ENCODE results near the gene MAT1A. TPM values are rescaled to one million over a fixed set of nuclear protein-coding genes. Genes with fewer than 3 reads are reported as not detected.

The MAT1A gene
- total and polyA plus RNA-seq, 2 of the 13 experiments (the other 11 are each of a cell fraction or from before 2014, with no cell fraction given): 57.1 to 76.9 TPM

DNA sequence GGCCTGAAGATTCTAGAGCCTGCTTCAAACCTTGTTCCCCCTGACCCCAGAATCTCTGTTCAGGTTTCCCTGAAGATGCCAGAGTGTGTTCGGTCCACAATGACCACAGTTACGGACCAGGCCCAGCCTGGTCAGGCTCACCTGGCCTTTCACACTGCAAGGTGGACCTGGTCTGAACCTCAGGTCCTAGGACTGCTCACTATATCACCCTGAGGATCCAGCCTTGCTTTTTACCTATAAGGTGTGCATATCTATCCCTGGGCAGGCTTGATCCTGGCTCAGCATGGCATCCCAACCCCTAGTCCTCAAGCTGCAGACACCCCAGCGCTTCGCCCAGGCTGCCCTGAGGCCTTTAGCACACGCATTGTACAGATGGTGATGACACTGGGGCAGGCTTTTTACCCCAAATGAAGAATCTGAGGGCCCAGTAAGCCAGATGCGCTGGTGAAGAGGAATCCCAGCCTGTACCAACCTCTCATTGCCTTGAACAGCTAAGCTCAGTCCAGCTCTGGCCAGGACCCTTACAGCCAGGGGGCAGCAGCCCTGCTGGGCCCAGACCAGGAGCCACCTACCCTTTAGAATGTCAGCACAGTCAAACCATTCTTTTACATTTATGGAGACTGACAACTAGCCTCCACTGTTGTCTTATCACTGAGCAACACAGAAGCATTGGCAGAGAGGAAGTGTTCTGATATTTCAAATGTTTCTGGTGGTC lies 28.0 kb downstream of the MAT1A start (continued):
- TF ChIP-seq, protein P1, sequence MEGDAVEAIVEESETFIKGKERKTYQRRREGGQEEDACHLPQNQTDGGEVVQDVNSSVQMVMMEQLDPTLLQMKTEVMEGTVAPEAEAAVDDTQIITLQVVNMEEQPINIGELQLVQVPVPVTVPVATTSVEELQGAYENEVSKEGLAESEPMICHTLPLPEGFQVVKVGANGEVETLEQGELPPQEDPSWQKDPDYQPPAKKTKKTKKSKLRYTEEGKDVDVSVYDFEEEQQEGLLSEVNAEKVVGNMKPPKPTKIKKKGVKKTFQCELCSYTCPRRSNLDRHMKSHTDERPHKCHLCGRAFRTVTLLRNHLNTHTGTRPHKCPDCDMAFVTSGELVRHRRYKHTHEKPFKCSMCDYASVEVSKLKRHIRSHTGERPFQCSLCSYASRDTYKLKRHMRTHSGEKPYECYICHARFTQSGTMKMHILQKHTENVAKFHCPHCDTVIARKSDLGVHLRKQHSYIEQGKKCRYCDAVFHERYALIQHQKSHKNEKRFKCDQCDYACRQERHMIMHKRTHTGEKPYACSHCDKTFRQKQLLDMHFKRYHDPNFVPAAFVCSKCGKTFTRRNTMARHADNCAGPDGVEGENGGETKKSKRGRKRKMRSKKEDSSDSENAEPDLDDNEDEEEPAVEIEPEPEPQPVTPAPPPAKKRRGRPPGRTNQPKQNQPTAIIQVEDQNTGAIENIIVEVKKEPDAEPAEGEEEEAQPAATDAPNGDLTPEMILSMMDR (CRISPR knock-in tag; IDR thresholded peaks at IDR 0.05): peak; percentile 73
- no peak for TF ChIP-seq ZNF788 (CRISPR knock-in tag; IDR thresholded peaks at IDR 0.05; ENCODE audit: borderline replicate concordance)
- TF ChIP-seq, protein P2, sequence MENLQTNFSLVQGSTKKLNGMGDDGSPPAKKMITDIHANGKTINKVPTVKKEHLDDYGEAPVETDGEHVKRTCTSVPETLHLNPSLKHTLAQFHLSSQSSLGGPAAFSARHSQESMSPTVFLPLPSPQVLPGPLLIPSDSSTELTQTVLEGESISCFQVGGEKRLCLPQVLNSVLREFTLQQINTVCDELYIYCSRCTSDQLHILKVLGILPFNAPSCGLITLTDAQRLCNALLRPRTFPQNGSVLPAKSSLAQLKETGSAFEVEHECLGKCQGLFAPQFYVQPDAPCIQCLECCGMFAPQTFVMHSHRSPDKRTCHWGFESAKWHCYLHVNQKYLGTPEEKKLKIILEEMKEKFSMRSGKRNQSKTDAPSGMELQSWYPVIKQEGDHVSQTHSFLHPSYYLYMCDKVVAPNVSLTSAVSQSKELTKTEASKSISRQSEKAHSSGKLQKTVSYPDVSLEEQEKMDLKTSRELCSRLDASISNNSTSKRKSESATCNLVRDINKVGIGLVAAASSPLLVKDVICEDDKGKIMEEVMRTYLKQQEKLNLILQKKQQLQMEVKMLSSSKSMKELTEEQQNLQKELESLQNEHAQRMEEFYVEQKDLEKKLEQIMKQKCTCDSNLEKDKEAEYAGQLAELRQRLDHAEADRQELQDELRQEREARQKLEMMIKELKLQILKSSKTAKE (CRISPR knock-in tag; IDR thresholded peaks at IDR 0.05; ENCODE audit: borderline replicate concordance): no peak
- no peak for TF ChIP-seq AGO1 (IDR thresholded peaks at IDR 0.05; ENCODE audit: low read depth, low read length, poor library complexity, severe bottlenecking)
- TF ChIP-seq FOXM1 (CRISPR knock-in tag; IDR thresholded peaks at IDR 0.05): no peak
- TF ChIP-seq KMT2A (CRISPR knock-in tag; IDR thresholded peaks at IDR 0.05): no peak
- no peak for TF ChIP-seq RFXANK (CRISPR knock-in tag; IDR thresholded peaks at IDR 0.05)
- no peak for TF ChIP-seq ZNF10 (CRISPR knock-in tag; IDR thresholded peaks at IDR 0.05; ENCODE audit: borderline replicate concordance, low read depth)
- no peak for TF ChIP-seq CBFB (CRISPR knock-in tag; IDR thresholded peaks at IDR 0.05)
- no peak for TF ChIP-seq ZNF280D (CRISPR knock-in tag; IDR thresholded peaks at IDR 0.05)
- peak; percentile 51 for TF ChIP-seq ZNF687 (CRISPR knock-in tag; IDR thresholded peaks at IDR 0.05)
- no peak for TF ChIP-seq MEIS1 (CRISPR knock-in tag; IDR thresholded peaks at IDR 0.05; ENCODE audit: borderline replicate concordance)
- TF ChIP-seq RFX1 (IDR thresholded peaks at IDR 0.05): no peak
- no peak for TF ChIP-seq SMAD3 (CRISPR knock-in tag; IDR thresholded peaks at IDR 0.05)
- TF ChIP-seq TEAD3 (CRISPR knock-in tag; optimal IDR thresholded peaks at IDR 0.05; ENCODE audit: borderline replicate concordance): peak; percentile 17
- no peak for TF ChIP-seq PATZ1 (CRISPR knock-in tag; IDR thresholded peaks at IDR 0.05)

Measured in HepG2 (cell line).